HG03066 (cell line): ENCODE results near the gene RPL18A.

Experiments used
- ATAC-seq: cut with Tn5 transposase; IDR thresholded peaks from one replicate; pipeline ENCODE4 v1.9.1; 2021; ENCODE audit warnings: low read depth; ENCODE audit not compliant: unreplicated experiment

The RPL18A gene

DNA sequence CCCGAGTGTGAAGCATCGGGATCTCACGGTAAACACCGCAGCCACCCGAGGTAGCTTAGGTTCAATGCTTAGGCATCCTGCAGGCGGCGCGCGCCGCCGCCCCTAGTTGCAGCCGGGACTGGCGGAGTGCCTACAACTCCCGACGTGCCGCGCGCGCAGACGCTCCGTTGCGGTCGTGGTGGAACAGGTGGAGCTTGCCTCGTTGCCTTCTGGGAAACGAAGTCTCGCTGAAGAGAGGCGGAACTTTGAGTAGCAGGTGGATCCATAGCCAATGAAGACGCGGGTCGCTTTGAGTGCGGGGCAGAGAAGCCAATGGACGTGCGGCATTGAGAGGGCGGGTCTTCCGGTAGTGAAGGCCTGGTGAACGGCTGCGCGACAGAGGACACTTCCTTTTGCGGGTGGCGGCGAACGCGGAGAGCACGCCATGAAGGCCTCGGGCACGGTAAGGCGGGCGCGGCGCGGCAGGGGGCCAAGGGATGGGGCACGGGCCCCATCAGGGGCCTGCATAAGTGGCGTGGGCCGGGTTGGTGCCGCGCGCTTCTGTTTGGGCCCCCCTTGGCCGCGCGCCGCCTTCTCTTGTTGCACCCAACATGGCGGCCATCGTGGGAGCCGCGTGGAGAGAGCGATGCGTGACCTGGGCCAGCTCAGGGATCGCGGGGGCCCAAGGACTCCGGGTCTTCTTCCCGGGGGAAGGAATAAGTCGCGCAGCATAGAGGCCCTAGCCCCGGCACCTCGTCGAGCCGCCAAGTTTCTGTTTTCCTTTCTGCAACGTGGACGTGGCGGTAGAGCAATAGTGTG, at the start of gene RPL18A:
Gene RPL18A, plus strand, starts transcription at position 378 of the 798 bp plus-strand sequence. Its CDS starts 47 bp downstream, at position 425.
- peak; percentile 93 for ATAC-seq

DNA sequence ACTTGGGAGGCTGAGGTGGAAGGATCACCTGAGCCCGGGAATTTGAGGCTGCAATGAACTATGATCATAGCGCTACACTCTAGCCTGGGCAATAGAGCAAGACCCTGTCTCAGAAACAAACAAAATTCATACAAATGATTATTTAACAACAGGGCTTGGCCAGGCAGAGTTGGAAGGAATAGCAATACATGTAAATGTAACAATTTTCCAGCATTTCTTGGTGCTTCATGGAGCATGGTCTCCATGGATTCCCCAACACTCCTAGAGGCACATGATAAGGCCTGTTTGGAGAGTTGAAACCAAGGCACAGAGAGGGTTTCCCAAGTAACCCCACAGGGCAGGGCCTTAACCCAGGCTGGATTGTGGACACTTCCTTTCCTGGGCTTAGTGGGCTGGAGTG, 48.6 kb upstream of the RPL18A start:
- no peak for ATAC-seq

- ATAC-seq: no peak
These were observed 48.0 kb upstream of the RPL18A start for GRCh38 chr19:17811681-17812080.

GRCh38 chr19:17812099-17812498, 47.6 kb upstream of the RPL18A start:
- ATAC-seq: no peak

DNA sequence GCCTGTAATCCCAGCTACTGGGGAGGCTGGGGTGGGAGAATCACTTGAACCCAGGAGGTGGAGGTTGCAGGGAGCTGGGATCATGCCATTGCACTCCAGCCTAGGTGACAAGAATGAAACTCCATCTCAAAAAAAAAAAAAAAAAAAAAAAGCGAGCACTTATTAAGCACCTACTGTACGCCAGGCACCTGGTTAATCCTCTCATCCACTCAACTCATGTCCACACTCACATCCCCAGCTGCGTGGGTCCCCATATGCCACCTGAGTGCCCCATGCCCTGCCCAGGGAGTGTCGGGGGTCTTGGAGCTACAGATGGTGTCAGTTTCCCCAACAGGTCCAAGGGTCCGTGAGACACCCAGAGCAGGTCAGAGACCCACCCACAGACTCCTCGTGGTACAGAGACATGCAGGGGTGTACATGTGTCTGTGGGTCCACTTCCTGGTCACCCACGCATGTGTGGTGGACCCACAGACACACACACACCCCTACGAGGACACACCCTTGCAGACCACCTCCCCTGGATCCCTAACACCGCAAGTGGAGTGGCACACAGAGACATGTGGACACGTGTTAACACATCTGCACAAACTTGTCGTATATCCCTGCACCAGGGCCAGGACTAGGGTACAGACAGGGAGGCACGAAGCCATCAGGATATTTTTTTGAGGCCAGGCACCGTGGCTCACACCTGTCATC, 41.9 kb upstream of the RPL18A start:
- ATAC-seq: no peak

DNA sequence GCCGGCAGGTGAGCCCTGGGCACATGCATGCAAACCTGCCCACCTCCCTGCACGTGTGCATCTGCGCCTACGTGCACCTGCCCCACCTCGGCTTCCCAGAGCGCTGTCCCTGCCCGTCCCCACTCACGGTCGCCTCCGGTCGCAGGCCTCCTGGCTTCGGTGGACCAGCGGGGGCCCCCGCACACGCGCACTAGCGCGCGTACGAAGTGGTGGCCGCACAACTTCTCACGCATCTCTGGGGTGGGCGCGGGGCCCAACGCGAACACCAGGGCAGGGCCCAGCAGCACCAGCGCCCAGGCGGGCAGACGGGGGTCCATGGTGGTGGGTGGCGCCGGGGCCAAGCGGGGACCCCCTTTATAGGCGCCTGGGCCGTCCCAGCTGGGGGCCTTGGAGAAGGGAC, 38.5 kb upstream of the RPL18A start, which contains the start of gene INSL3:
Gene INSL3, minus strand, starts transcription at position 330 of the 400 bp plus-strand sequence. Its CDS starts 13 bp downstream, at position 317.
- ATAC-seq: no peak

- no peak for ATAC-seq
These were observed 35.4 kb upstream of the RPL18A start for GRCh38 chr19:17824339-17824738.

DNA sequence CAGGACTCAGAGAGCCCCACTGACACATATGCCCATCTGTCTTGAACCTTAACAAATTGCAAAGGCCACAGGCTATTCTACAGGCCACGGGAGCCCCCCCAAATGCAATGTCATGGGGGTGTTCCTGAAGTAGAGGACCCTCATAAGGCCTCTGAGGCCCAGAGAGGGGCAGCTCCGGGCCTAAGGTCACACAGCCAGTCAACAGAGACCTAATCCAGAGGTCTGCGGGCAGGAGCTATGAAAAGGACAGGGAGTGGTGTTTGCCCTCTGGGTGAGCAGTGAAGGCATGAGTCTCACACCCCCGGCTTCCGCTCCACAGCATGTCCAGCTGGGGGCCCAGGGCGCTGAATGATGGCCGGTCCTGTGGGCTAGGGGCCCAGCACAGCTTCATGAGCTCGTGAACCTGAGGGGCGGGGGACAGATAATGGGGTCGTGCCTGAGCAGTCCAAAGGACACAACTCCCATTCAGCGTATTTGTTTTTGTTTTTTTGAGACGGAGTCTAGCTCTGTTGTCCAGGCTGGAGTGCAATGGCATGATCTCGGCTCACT, 33.1 kb upstream of the RPL18A start:
- ATAC-seq: no peak

GRCh38 chr19:17829855-17830566, 29.7 kb upstream of the RPL18A start:
- no peak for ATAC-seq

GRCh38 chr19:17830567-17831418, 28.9 kb upstream of the RPL18A start:
- no peak for ATAC-seq

DNA sequence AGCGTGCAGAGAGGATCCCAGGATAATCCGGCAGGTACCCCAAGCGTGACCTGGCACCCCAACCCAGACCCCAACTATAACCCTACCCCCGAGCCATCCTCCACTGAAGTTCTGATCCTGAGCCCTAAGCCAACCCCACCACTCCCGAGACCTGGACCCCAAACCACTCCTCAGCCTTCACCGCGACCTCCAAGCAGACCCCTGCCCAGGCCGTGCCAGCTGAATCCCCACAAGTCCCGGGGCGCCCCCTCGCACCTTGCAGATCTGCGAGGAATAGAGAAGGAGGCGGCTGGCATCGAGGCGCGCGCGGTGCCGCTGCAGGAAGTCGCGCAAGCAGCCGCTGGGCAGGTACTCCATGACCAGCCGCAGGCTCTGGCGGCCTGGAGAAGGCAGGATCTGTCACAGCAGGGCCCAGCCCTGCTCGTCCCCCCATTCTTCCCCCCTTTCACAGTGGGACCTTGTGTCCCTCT, 28.3 kb upstream of the RPL18A start:
- no peak for ATAC-seq

DNA sequence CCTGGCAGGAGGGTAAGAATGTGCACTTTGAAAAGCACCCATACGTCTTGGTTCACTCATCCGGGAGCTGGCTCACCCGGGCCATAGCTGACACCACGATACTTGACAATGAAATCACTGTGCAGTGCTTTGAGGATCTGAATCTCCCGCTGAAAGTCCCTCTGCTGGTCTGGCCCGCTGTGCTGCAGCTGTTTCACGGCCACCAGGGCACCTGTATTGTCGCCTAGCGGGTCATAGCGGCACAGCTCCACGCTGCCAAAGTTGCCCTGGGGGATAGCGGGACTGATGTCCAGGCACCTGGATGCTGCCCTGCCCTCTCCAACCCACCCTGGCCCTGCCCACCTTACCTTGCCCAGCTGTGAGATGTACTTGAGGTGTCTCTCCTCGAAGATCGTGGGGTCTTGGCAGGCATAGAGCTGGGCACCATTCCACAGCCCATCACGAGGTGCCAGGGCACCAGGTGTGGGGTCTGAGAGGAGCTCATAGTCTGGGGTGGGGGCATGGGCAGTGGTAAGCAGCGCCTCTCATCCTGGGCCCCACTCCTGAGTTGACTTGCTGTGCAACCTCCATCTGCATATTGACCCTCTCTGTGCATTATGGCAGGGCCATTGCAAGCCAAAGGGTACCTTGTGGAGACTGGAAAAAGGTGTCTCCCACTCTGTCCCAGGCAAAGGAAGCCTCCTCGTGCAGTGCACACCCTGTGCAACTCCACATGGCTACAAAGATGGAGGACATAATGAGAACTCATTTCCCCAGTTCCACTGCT, 27.1 kb upstream of the RPL18A start:
- no peak for ATAC-seq

- no peak for ATAC-seq
These were observed 25.1 kb upstream of the RPL18A start for GRCh38 chr19:17834350-17835181.

- no peak for ATAC-seq
These were observed 24.3 kb upstream of the RPL18A start for GRCh38 chr19:17835182-17836006.

DNA sequence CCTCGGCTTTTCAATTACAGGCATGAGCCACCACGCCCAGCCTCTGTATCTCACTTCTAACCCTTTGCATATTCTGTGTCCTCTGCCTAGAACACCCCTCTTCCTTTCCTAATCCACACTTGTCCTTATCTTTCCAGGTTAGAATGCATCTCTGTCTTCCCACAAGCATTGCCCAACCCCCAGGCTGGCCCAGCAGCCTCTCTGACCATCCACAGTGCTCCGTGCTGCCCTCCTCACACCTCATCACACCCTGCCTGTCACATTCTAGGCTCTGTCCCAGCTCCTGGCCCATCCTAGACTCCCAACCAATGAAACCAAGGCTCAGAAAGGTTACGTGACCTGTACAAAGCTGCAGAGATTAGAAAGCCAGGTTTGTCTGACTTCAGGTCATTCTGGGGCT, 23.2 kb upstream of the RPL18A start:
- no peak for ATAC-seq

DNA sequence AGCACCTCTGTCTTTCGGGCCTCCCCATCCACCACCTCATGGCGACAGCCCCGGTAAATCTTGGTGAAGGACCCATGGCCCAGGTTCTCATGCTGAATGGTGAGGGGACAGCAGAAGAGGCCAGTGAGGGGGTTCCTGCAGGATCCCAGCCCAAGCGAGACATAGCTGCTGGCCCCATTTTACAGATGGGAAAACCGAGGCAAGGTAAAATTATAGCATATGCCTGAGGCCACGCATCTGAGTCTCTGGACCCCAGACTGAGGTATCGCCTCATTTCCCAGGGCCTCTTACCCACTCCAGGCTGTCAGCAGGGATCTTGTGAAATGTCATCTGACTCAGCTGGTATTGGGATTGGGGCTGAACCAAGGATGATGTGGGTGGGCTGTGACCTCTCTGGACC, 21.7 kb upstream of the RPL18A start:
- no peak for ATAC-seq

DNA sequence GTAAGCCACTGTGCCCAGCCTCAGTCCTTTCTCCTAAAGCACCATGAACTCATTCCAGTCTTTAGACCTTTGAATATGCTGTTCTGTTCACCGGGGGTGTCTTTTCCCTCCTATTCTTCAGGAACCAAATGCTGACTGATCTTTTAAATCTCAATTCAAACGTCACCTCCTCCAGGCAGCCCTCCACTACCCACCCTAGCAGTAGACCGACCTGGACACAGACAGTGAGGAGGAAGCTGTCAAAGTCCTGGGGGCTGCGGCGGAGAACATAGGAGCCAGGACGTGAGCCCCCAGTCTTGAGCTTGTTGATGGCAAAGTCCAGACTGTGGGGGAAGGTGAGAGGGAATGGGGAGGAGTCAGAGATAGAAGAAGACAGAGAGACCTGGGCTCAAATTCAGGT, 19.7 kb upstream of the RPL18A start:
- ATAC-seq: no peak
